GM21390 (cell line): ENCODE results near the gene ATP2C2.

Source experiments
- ATAC-seq: cut with Tn5 transposase; IDR thresholded peaks from one replicate; pipeline ENCODE4 v1.9.1; 2021; ENCODE audit not compliant: unreplicated experiment

ATP2C2 gene

GRCh38 chr16:84508502-84508901 lies 140.2 kb downstream of the ATP2C2 start:
- no peak for ATAC-seq

- ATAC-seq = no peak
Measured at GRCh38 chr16:84509032-84509950, 141.0 kb downstream of the ATP2C2 start.

- ATAC-seq = no peak
Measured at GRCh38 chr16:84511180-84511800, 143.0 kb downstream of the ATP2C2 start.

GRCh38 chr16:84511831-84512230 lies 143.5 kb downstream of the ATP2C2 start:
- ATAC-seq = no peak

- ATAC-seq = no peak
Measured at GRCh38 chr16:84513123-84513522, 144.8 kb downstream of the ATP2C2 start.

GRCh38 chr16:84513666-84514065 lies 145.3 kb downstream of the ATP2C2 start:
- ATAC-seq = no peak
